ENCODE data around the gene PHLDA1.

DNA sequence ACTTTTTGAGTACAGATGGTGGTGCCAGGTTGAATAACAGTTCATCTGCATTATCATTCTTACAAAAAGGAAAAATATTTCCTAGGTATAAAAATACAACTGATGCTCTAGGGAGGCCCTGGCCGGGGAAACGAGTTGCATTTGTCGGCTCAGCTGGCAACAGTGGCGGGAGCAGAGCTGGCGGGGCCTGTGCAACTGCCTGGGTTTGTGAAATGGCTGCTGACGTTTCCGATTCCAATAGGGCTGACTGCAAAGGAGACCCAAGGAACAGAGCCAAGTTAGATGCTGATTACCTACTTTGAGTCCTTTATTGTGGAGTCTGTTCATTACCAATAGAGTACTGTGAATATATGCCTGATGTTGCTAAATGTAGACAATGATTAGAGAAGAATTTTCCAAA, 25.8 kb upstream of the PHLDA1 start:
- no peak for TF ChIP-seq POLR2A (IDR thresholded peaks at IDR 0.05)
- TF ChIP-seq, protein P1, sequence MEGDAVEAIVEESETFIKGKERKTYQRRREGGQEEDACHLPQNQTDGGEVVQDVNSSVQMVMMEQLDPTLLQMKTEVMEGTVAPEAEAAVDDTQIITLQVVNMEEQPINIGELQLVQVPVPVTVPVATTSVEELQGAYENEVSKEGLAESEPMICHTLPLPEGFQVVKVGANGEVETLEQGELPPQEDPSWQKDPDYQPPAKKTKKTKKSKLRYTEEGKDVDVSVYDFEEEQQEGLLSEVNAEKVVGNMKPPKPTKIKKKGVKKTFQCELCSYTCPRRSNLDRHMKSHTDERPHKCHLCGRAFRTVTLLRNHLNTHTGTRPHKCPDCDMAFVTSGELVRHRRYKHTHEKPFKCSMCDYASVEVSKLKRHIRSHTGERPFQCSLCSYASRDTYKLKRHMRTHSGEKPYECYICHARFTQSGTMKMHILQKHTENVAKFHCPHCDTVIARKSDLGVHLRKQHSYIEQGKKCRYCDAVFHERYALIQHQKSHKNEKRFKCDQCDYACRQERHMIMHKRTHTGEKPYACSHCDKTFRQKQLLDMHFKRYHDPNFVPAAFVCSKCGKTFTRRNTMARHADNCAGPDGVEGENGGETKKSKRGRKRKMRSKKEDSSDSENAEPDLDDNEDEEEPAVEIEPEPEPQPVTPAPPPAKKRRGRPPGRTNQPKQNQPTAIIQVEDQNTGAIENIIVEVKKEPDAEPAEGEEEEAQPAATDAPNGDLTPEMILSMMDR (IDR thresholded peaks at IDR 0.05) = no peak

Measured in prostate gland (tissue), 2 donors.